COLO829 (cell line): ENCODE data around the gene SF3A1.
"Not testable (repeated sequence)": the region's sequence is repeated elsewhere in the genome, so short reads cannot be mapped to it uniquely, and the experiment has no call there.

Experiments
- DNase-seq: peaks from one replicate; pipeline ENCODE4 v3.0.0; 2012; ENCODE audit warnings: low spot score

Gene SF3A1

GRCh38 chr22:30356449-30357235 lies at the start of gene SF3A1, which contains the start of gene CCDC157:
Gene SF3A1 (minus strand): TSS chr22:30356894. CDS start chr22:30356792, 102 bp downstream.
Gene CCDC157 (plus strand): TSS chr22:30357007. CDS start chr22:30366001, 8,994 bp downstream.
- peak; percentile 88 for DNase-seq

- DNase-seq = no peak
Observed at GRCh38 chr22:30406400-30406799, 49.7 kb upstream of the SF3A1 start.

GRCh38 chr22:30405731-30406130 lies 49.0 kb upstream of the SF3A1 start:
- DNase-seq = no peak

GRCh38 chr22:30404307-30404706 lies 47.6 kb upstream of the SF3A1 start:
- no peak for DNase-seq

GRCh38 chr22:30402766-30403104 lies 46.0 kb upstream of the SF3A1 start:
- DNase-seq = not testable (repeated sequence)

- DNase-seq = no peak
Observed at GRCh38 chr22:30402028-30402765, 45.5 kb upstream of the SF3A1 start.

GRCh38 chr22:30401024-30401423 lies 44.3 kb upstream of the SF3A1 start:
- DNase-seq = not testable (repeated sequence)

GRCh38 chr22:30400159-30400558 lies 43.5 kb upstream of the SF3A1 start:
- DNase-seq = no peak

- DNase-seq = no peak
Observed at GRCh38 chr22:30399718-30400117, 43.0 kb upstream of the SF3A1 start.

- no peak for DNase-seq
Observed at GRCh38 chr22:30398685-30399680, 42.3 kb upstream of the SF3A1 start.

GRCh38 chr22:30397656-30398635 lies 41.3 kb upstream of the SF3A1 start:
- no peak for DNase-seq

GRCh38 chr22:30396871-30397655 lies 40.4 kb upstream of the SF3A1 start, which contains the start of gene SEC14L2:
Gene SEC14L2 (plus strand): TSS chr22:30397018. CDS start chr22:30397117, 99 bp downstream.
- peak; percentile 63 for DNase-seq

GRCh38 chr22:30393885-30394284 lies 37.2 kb upstream of the SF3A1 start:
- DNase-seq = no peak

- no peak for DNase-seq
Observed at GRCh38 chr22:30393322-30393680, 36.6 kb upstream of the SF3A1 start.

- DNase-seq = no peak
Observed at GRCh38 chr22:30392661-30393321, 36.1 kb upstream of the SF3A1 start.

GRCh38 chr22:30390974-30391691 lies 34.4 kb upstream of the SF3A1 start:
- DNase-seq = peak; percentile 68

- peak; percentile 89 for DNase-seq
Observed at GRCh38 chr22:30386960-30387827, 30.5 kb upstream of the SF3A1 start, which contains the start of gene RNF215. Gene RNF215 (minus strand): TSS chr22:30387411. CDS start chr22:30387313, 98 bp downstream.

- DNase-seq = no peak
Observed at GRCh38 chr22:30386608-30386959, 29.9 kb upstream of the SF3A1 start.
